ENCODE measurements around the gene STK4.
A peak's percentile ranks its signal among the peaks of the same experiment; 100 is the strongest.

STK4 gene

DNA sequence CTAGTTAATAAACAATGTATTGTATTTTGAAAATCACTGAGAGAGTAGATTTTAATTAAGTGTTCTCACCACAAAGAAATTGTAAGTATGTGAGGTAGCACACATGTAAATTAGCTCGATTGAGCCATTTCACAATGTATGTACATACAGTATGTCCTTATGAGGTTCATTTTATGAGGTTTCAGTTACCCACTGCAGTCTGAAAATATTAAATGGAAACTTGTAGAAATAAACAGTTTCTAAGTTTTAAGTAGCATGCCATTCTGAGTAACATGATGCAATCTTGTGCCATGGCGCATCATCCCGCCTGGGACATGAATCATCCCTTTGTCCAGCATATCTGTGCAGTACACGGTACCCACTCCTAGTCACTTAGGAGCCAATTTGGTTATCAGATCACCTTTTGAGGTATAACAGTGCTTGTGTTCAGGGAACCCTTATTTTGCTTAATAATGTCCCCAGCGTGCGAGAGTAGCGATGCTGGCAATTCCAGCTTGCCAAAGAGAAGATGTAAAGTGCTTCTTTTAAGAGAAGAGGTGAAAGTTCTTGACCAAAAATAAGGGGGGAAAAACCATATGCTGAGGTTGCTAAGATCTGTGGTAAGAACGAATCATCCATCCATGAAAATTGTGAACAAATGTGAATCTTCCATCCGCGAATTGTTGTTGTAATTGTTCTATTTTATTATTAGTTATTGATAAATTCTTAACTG is 69.9 kb downstream of the STK4 start:
- TF ChIP-seq, protein P1, sequence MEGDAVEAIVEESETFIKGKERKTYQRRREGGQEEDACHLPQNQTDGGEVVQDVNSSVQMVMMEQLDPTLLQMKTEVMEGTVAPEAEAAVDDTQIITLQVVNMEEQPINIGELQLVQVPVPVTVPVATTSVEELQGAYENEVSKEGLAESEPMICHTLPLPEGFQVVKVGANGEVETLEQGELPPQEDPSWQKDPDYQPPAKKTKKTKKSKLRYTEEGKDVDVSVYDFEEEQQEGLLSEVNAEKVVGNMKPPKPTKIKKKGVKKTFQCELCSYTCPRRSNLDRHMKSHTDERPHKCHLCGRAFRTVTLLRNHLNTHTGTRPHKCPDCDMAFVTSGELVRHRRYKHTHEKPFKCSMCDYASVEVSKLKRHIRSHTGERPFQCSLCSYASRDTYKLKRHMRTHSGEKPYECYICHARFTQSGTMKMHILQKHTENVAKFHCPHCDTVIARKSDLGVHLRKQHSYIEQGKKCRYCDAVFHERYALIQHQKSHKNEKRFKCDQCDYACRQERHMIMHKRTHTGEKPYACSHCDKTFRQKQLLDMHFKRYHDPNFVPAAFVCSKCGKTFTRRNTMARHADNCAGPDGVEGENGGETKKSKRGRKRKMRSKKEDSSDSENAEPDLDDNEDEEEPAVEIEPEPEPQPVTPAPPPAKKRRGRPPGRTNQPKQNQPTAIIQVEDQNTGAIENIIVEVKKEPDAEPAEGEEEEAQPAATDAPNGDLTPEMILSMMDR (conservative IDR thresholded peaks at IDR 0.05; ENCODE audit: low read depth, low read length): no peak
- H3K4me3 ChIP-seq (ENCODE audit: low read depth, low read length): no peak overlapping the region
- peak; percentile 79 for DNase-seq (ENCODE audit: low read depth)

DNA sequence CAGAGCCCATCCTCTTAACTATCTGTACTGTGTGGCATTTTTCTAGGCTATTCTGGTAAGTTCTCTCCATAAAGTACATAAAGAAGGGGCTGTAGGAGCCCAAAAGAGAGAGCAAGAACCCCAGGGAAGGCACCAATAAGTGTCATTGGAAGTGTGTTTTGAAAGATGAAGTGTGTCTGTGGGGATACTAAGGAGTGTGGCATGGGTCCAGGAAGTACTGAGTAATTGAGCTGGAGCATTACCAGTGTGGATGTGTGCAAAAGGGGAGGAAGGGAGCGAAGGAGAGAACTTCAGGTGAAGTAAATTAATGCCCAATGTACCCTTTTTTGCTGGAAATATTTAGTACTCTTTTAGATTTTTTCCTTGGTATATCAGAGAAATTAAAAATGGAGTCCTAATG is 70.7 kb downstream of the STK4 start:
- TF ChIP-seq, protein P1 (conservative IDR thresholded peaks at IDR 0.05; ENCODE audit: low read depth, low read length): no peak
- H3K4me3 ChIP-seq (ENCODE audit: low read depth, low read length): no peak overlapping the region
- DNase-seq (ENCODE audit: low read depth): peak; percentile 74

DNA sequence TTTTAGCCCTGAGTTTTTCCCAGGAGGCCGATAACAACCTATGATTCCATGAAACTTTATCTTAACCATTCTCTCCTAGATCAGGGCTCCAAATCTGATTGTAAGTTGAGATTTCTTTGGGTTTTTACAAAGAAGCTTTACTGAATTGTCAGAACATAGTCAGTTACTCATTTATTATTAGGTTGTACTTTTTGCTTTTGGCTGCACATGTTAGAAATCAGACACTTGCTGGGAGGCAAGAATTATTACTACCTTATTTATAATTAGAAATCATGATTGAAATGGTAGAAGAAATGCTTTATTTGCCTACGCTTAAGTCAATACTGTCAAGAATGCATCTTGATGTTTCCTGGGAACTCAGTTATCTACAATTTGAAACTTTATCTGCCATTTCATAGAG is 71.3 kb downstream of the STK4 start:
- no peak overlapping the region for H3K4me3 ChIP-seq (ENCODE audit: low read depth, low read length)
- no peak for DNase-seq (ENCODE audit: low read depth)
- TF ChIP-seq, protein P1 (conservative IDR thresholded peaks at IDR 0.05; ENCODE audit: low read depth, low read length): no peak

DNA sequence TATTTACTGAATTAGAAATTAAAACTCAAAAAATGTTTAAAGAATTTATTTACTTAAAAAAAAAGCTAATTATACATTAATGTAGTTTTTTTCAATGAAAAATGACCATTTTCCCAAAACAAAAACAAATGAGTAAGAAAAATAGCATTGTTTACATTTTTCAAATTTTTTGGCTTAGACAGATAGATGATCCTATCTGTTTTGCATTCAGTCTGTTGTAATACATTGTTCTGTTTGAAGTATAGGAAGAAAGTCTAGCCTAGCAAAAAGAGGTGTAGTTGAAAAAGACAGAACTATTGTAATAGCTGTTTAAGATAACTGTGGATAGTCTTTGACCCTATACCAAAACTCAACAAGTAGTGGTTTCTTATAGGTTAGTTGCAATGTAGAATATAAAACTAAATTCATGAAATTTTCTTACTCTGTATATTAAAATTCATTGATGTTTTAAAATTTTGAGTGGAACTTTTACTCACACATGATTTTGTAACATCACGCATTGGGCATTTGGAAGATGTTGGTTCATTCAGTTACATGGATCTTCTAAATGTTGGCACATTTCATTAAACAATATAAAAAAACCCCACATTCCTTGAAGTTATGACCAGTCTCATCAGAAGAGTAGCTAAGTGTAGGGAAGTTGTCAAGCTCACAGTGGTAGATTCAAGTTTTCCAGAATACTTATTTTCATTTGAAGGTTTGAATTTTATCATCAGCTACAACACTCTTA is 72.6 kb downstream of the STK4 start:
- TF ChIP-seq, protein P1 (conservative IDR thresholded peaks at IDR 0.05; ENCODE audit: low read depth, low read length): no peak
- peak; percentile 45 for DNase-seq (ENCODE audit: low read depth)

DNA sequence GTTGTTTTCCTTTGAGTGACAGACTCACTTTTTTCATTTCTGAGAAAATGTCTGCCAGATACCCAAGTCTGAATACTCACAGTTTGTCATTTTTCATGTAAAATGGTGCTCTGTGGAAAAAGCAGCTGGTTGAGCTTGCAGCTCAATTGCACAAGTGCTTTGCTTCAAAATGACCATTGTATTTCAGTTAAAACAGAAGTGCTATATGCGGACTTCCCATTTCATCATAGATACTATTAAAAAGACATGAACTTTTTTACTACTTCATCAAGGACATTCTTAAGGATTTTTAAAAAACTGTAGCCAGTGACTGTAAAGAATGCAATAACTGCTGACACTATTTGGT is 73.1 kb downstream of the STK4 start:
- TF ChIP-seq, protein P1 (conservative IDR thresholded peaks at IDR 0.05; ENCODE audit: low read depth, low read length): no peak
- DNase-seq (ENCODE audit: low read depth): peak; percentile 39
- H3K4me3 ChIP-seq (ENCODE audit: low read depth, low read length): no peak overlapping the region

More for the DNA sequence above, 72.6 kb downstream of the STK4 start:
- no peak overlapping the region for H3K4me3 ChIP-seq (ENCODE audit: low read depth, low read length)

DNA sequence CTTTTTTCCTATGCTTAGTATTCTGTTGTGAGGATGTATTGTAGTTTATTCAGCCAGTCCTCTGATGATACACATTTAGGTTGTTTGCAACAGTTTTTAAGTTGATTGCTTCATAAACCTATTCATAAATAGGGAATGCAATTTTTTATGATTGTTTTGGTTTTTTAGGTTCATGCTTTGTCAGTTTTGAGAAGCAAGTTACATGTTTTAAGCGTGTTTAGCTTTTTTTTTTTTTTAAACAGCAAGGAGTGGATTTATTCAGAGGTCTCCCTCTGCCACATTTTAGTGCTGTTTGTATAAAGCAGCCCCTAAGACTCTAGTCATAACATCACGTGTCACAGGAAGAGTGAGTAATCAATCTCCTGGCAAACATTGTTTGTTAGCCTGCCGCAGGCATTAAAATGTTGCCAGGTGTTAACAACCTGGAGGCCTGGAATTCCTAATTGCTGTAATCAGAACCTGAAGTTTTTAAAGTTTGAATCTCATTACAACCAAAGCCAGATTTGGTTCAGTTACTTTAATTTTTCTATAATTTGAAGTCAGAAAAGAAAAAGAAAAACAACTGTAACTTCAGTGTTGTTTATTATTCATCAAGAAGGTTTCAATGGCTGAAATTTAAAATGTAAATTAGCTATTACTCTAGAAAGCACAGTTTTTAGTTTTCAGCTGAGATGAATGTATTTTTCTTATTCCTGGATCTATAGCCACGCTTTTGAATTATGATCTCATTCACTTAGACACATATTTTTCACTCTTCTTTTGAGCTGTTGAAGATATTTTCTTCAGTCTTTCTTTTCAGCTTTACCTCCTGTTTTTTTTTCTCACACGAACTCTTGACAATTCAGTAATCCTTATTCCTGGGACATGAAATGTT is 75.4 kb downstream of the STK4 start:
- DNase-seq (ENCODE audit: low read depth): peak; percentile 69
- H3K4me3 ChIP-seq (ENCODE audit: low read depth, low read length): no peak overlapping the region
- TF ChIP-seq, protein P1 (conservative IDR thresholded peaks at IDR 0.05; ENCODE audit: low read depth, low read length): no peak

Data from choroid plexus epithelial cell (primary cell).